Naive thymus-derived CD4-positive, alpha-beta T cell (primary cell): ENCODE results near the gene KLK10. TPM values are rescaled to one million over a fixed set of nuclear protein-coding genes. Genes with fewer than 3 reads are reported as not detected.

ENCODE experiments used
- ATAC-seq: fragments of 150-1000 bp; cut with Tn5 transposase; 2 replicates; pipeline ENCODE4 v1.10.0; 2021; ENCODE audit warnings: mild to moderate bottlenecking, moderate library complexity
- CTCF ChIA-PET: fragments of 350-600 bp; sonication (Branson Sonifier 250); formaldehyde crosslinking; loops from one replicate; lab custom pipeline; 2021; ENCODE audit warnings: antibody characterized with exemption; lab: Charles Lee
- POLR2A ChIA-PET: fragments of 350-600 bp; sonication (Branson Sonifier 250); formaldehyde crosslinking; loops from one replicate; lab custom pipeline; 2021; ENCODE audit warnings: antibody characterized with exemption, inconsistent platforms; lab: Charles Lee
- DNase-seq, 9 donors: peaks; one replicate each; pipeline versions ENCODE4 v3.0.0 to v3.0.0-alpha.2; 2020 to 2022; ENCODE audit warnings: mixed read lengths in 1 of 9
- H3K27ac ChIP-seq: one replicate; pipeline ENCODE4 v1.7.0; 2013; ENCODE audit warnings: mild to moderate bottlenecking, low read depth, low read length, moderate library complexity
- H3K27me3 ChIP-seq, 2 donors: one replicate each; pipeline ENCODE4 v1.7.0; 2013; ENCODE audit warnings: low read length in 2 of 2, mild to moderate bottlenecking in 2 of 2, moderate library complexity in 2 of 2; ENCODE audit not compliant: control insufficient read depth in 2 of 2, insufficient read depth in 2 of 2
- H3K36me3 ChIP-seq, 3 experiments: 1 replicate in 2 of 3; 2 replicates in 1 of 3; pipeline ENCODE4 v1.7.0; 2013; ENCODE audit warnings: low read length in 3 of 3, mild to moderate bottlenecking in 3 of 3, moderate library complexity in 1 of 3; ENCODE audit not compliant: insufficient read depth in 3 of 3, control insufficient read depth in 2 of 3
- H3K4me1 ChIP-seq, 2 donors: one replicate each; pipeline ENCODE4 v1.7.0; 2013; ENCODE audit warnings: low read length in 2 of 2, mild to moderate bottlenecking in 2 of 2, moderate library complexity in 1 of 2; ENCODE audit not compliant: control insufficient read depth in 2 of 2, insufficient read depth in 2 of 2
- H3K4me3 ChIP-seq: 2 replicates; pipeline ENCODE4 v1.7.0; 2013; ENCODE audit warnings: mild to moderate bottlenecking, low read length
- H3K9me3 ChIP-seq, 3 experiments: 1 replicate in 2 of 3; 2 replicates in 1 of 3; pipeline ENCODE4 v1.7.0; 2013; ENCODE audit warnings: low read length in 3 of 3; ENCODE audit not compliant: control insufficient read depth in 2 of 3
- H3K27ac Mint-ChIP-seq, 9 donors: one replicate each; pipeline ENCODE4 v1.8.0; 2020 to 2022; ENCODE audit warnings: mixed read lengths in 9 of 9, mild to moderate bottlenecking in 8 of 9, moderate library complexity in 5 of 9, inconsistent platforms in 2 of 9
- H3K27me3 Mint-ChIP-seq, 5 donors: one replicate each; pipeline ENCODE4 v1.8.0; 2021 to 2022; ENCODE audit warnings: mixed read lengths in 5 of 5, mild to moderate bottlenecking in 1 of 5
- H3K36me3 Mint-ChIP-seq, 5 donors: one replicate each; pipeline ENCODE4 v1.8.0; 2020 to 2022; ENCODE audit warnings: mixed read lengths in 5 of 5, mild to moderate bottlenecking in 3 of 5, inconsistent platforms in 1 of 5
- H3K4me1 Mint-ChIP-seq, 7 donors: one replicate each; pipeline ENCODE4 v1.8.0; 2020 to 2022; ENCODE audit warnings: mixed read lengths in 7 of 7, mild to moderate bottlenecking in 3 of 7, inconsistent platforms in 1 of 7
- H3K4me3 Mint-ChIP-seq, 10 donors: one replicate each; pipeline ENCODE4 v1.8.0; 2020 to 2022; ENCODE audit warnings: mild to moderate bottlenecking in 10 of 10, mixed read lengths in 10 of 10, moderate library complexity in 6 of 10, inconsistent platforms in 2 of 10
- H3K9me3 Mint-ChIP-seq, 11 donors: one replicate each; pipeline ENCODE4 v1.8.0; 2020 to 2022; ENCODE audit warnings: mixed read lengths in 11 of 11, mild to moderate bottlenecking in 4 of 11, inconsistent platforms in 1 of 11, moderate library complexity in 1 of 11
- intact Hi-C, 2 donors: fragments of 100-400 bp; cut with micrococcal nuclease; formaldehyde crosslinking; loops; one replicate each; pipeline ENCODE4 v1.15.1; 2023
- polyA plus RNA-seq, 2 donors: library from polyadenylated mRNA; unstranded; fragments of 300-500 nt; fragmentation: Illumina TruSeq; gene quantifications; one replicate each; pipeline ENCODE4 v1.2.3, GENCODE V29; 2021
- total RNA-seq, 6 experiments: library from RNA in 5 of 6; stranded (reverse) in 5 of 6; gene quantifications; 1 replicate in 5 of 6; 2 replicates in 1 of 6; pipeline ENCODE4 v1.2.3 and lab custom pipeline; 2021 to 2026

Gene KLK10, protein sequence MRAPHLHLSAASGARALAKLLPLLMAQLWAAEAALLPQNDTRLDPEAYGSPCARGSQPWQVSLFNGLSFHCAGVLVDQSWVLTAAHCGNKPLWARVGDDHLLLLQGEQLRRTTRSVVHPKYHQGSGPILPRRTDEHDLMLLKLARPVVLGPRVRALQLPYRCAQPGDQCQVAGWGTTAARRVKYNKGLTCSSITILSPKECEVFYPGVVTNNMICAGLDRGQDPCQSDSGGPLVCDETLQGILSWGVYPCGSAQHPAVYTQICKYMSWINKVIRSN
- total RNA-seq (not detected), polyA plus RNA-seq (not detected), total RNA-seq (lab: John Stamatoyannopoulos, UW) (not detected)

- intact Hi-C loops = no loop called here
- CTCF ChIA-PET = no interaction called here
- Mint-ChIP-seq H3K4me3 (peak within 1 kb of the TSS in 8 of 10 donors; percentile 46 to 83 (median 72)), H3K9me3 (peaks cover 0 to 3% (median 0%) of the 10 kb centered on the region in 11 donors), H3K4me1 (peaks cover 12 to 25% (median 23%) of the 10 kb centered on the region in 7 donors), H3K27ac (peak within 1 kb of the TSS in 1 of 9 donors; percentile 69), H3K27me3 (peaks cover 57 to 75% (median 61%) of the 10 kb centered on the region in 5 donors), H3K36me3 (peaks cover 0 to 7% (median 0%) of the 10 kb centered on the region in 5 donors)
- Histone ChIP-seq H3K27ac (no peak within 1 kb of the TSS), H3K36me3 (no peaks in the 10 kb centered on the region), H3K9me3 (no peaks in the 10 kb centered on the region), H3K4me3 (no peak within 1 kb of the TSS), H3K4me1 (no peaks in the 10 kb centered on the region), H3K27me3 (peaks cover 0 to 8% of the 10 kb centered on the region in 2 donors)
- ATAC-seq (no peak), DNase-seq (no peak)
- POLR2A ChIA-PET = no interaction called here
Measured at GRCh38 chr19:51019544-51019925, at the start of gene KLK10. Gene KLK10 (minus strand): TSS chr19:51019709. CDS start chr19:51019130, 579 bp downstream.

DNA sequence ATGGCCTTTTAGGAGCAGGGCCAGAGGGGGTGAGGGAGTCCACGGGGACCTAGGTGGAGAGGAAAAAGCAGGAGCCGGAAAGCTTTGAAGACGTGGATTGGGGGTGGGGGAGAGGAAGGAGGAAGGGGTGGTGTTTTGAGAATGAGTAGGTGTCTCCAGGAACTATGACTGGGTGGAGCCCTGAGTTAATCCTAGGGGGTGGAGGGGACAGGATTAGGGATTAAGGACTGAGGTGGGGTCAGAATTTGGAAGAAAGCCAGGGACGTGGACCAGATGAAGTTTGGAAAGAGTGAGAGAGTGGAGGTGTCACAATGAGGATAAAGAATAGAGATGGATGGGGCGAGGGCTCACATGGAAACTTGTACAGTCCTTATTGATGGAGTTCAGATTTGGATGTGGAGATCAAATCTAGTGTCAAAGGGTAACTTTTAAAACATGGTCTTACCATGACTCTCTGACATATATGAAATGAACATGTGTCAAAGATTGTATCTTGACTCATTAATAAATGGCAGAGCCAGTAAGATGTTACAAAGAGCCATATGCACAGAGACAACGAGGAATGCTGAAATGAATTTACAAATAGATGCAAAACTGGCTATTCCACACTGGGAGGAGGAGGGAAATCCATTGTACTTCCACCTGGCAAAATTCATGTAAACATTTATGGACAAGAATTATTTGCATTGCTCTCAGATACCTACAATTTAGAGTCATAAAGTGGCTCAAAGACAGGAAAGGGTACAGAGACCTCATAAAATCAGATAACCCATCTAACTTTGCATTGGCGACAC, 47.1 kb upstream of the KLK10 start:
- H3K27ac ChIP-seq = no peak overlapping the region
- no peaks in the 10 kb centered on the region for H3K36me3 ChIP-seq
- H3K9me3 Mint-ChIP-seq = peaks cover 0 to 8% (median 1%) of the 10 kb centered on the region in 11 donors
- DNase-seq (no peak), ATAC-seq (no peak)
- H3K4me3 Mint-ChIP-seq = peak overlapping the region in 4 of 10 donors; percentile 0 to 84 (median 30)
- peaks cover 0 to 8% (median 0%) of the 10 kb centered on the region in 5 donors for H3K36me3 Mint-ChIP-seq
- no peak overlapping the region for H3K4me3 ChIP-seq
- no peak overlapping the region for H3K27ac Mint-ChIP-seq
- ChIA-PET POLR2A (no interaction called here), CTCF (no interaction called here)
- intact Hi-C loops = no loop called here
- no peaks in the 10 kb centered on the region for H3K4me1 ChIP-seq
- peaks cover 0 to 8% (median 4%) of the 10 kb centered on the region in 7 donors for H3K4me1 Mint-ChIP-seq
- H3K27me3 ChIP-seq = peaks cover 0 to 16% of the 10 kb centered on the region in 2 donors
- H3K27me3 Mint-ChIP-seq = peaks cover 23 to 48% (median 44%) of the 10 kb centered on the region in 5 donors
- no peaks in the 10 kb centered on the region for H3K9me3 ChIP-seq

GRCh38 chr19:51065221-51065960, 45.9 kb upstream of the KLK10 start:
- H3K9me3 Mint-ChIP-seq = peaks cover 0 to 17% (median 4%) of the 10 kb centered on the region in 11 donors
- H3K4me1 Mint-ChIP-seq = peaks cover 0 to 8% (median 4%) of the 10 kb centered on the region in 7 donors
- Histone ChIP-seq H3K27me3 (peaks cover 0 to 21% of the 10 kb centered on the region in 2 donors), H3K4me3 (no peak overlapping the region), H3K36me3 (no peaks in the 10 kb centered on the region), H3K4me1 (no peaks in the 10 kb centered on the region), H3K27ac (no peak overlapping the region), H3K9me3 (no peaks in the 10 kb centered on the region)
- peak overlapping the region; percentile 35 to 84 (median 72) for H3K4me3 Mint-ChIP-seq
- ChIA-PET POLR2A (no interaction called here), CTCF (no interaction called here)
- peaks cover 23 to 60% (median 53%) of the 10 kb centered on the region in 5 donors for H3K27me3 Mint-ChIP-seq
- H3K36me3 Mint-ChIP-seq = peaks cover 0 to 15% (median 0%) of the 10 kb centered on the region in 5 donors
- no peak overlapping the region for H3K27ac Mint-ChIP-seq
- intact Hi-C loops = no loop called here
- ATAC-seq (no peak), DNase-seq (no peak)

GRCh38 chr19:51064534-51065220, 45.2 kb upstream of the KLK10 start, which contains the start of gene KLK13:
Gene KLK13 (minus strand): TSS chr19:51065092. CDS start chr19:51065067, 25 bp downstream.
- CTCF ChIA-PET = no interaction called here
- H3K9me3 ChIP-seq = no peaks in the 10 kb centered on the region

DNA sequence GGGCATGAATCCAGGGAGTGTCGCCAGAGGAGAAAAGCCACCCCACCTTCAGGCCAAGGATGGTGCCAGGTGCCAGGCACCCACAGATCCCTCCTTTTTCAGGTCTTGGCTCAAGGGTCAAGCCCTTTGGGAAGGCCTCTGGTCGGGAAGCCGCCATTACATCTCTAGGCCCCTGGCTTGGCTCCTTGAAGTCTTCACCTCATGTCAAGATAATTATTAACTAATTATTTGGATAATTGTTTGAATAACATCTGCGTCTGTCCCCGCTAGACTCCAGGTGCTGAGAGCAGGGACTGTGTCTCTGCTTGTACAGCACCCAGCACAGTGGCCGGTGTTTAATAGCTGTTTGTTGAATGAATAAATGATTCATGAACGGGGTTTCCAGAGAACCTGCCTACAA, 44.2 kb upstream of the KLK10 start:
- H3K36me3 ChIP-seq = no peaks in the 10 kb centered on the region
- Mint-ChIP-seq H3K4me1 (peaks cover 0 to 8% (median 4%) of the 10 kb centered on the region in 7 donors), H3K27ac (no peak overlapping the region), H3K36me3 (peaks cover 0 to 15% (median 0%) of the 10 kb centered on the region in 5 donors), H3K27me3 (peaks cover 23 to 69% (median 61%) of the 10 kb centered on the region in 5 donors), H3K4me3 (peak overlapping the region in 8 of 10 donors; percentile 4 to 63 (median 37)), H3K9me3 (peaks cover 0 to 17% (median 4%) of the 10 kb centered on the region in 11 donors)
- no peaks in the 10 kb centered on the region for H3K9me3 ChIP-seq
- H3K4me3 ChIP-seq = no peak overlapping the region
- no peaks in the 10 kb centered on the region for H3K4me1 ChIP-seq
- ChIA-PET POLR2A (no interaction called here), CTCF (no interaction called here)
- no peak for DNase-seq
- intact Hi-C loops = no loop called here
- H3K27ac ChIP-seq = no peak overlapping the region
- peaks cover 0 to 21% of the 10 kb centered on the region in 2 donors for H3K27me3 ChIP-seq
- no peak for ATAC-seq

More at GRCh38 chr19:51064534-51065220, 45.2 kb upstream of the KLK10 start, which contains the start of gene KLK13:
- peaks cover 23 to 65% (median 58%) of the 10 kb centered on the region in 5 donors for H3K27me3 Mint-ChIP-seq
- peaks cover 0 to 17% (median 4%) of the 10 kb centered on the region in 11 donors for H3K9me3 Mint-ChIP-seq
- POLR2A ChIA-PET = no interaction called here
- H3K27ac ChIP-seq = no peak within 1 kb of the TSS
- H3K4me1 ChIP-seq = no peaks in the 10 kb centered on the region
- peak within 1 kb of the TSS; percentile 35 to 84 (median 72) for H3K4me3 Mint-ChIP-seq
- peaks cover 0 to 21% of the 10 kb centered on the region in 2 donors for H3K27me3 ChIP-seq
- intact Hi-C loops = no loop called here
- H3K4me3 ChIP-seq = no peak within 1 kb of the TSS
- ATAC-seq = no peak
- DNase-seq = no peak
- peaks cover 0 to 8% (median 4%) of the 10 kb centered on the region in 7 donors for H3K4me1 Mint-ChIP-seq
- no peak within 1 kb of the TSS for H3K27ac Mint-ChIP-seq
- no peaks in the 10 kb centered on the region for H3K36me3 ChIP-seq
- peaks cover 0 to 15% (median 0%) of the 10 kb centered on the region in 5 donors for H3K36me3 Mint-ChIP-seq
